GM13976 (cell line): ENCODE results near the gene SGK2.

Source experiments
- DNase-seq: peaks from one replicate; pipeline ENCODE4 v3.0.0; 2012; ENCODE audit warnings: low spot score
- CTCF ChIP-seq: IDR thresholded peaks from 2 replicates; pipeline ENCODE4 v1.5.1; 2012; ENCODE audit warnings: borderline replicate concordance, mild to moderate bottlenecking; ENCODE audit not compliant: insufficient read depth; ENCODE audit errors: extremely low read depth, missing control alignments, control extremely low read depth
- in situ Hi-C: fragments of 300-500 bp; cut with MboI; formaldehyde crosslinking; loops from one replicate; pipeline ENCODE4 v1.12.0; 2022; ENCODE audit warnings: low sequenced_read_pairs, mixed read lengths, inconsistent platforms; ENCODE audit not compliant: unreplicated experiment

Gene SGK2

GRCh38 chr20:43530321-43531090 lies 28.3 kb upstream of the SGK2 start:
- no peak for TF ChIP-seq CTCF
- DNase-seq: no peak
- in situ Hi-C loops: loop anchor here (10.0 to 25.0 kb wide), 2 partner anchors 157 to 554 kb away; no protein-coding TSS in a partner anchor

GRCh38 chr20:43531091-43531443 lies 27.8 kb upstream of the SGK2 start:
- in situ Hi-C loops: loop anchor here (10.0 to 25.0 kb wide), 2 partner anchors 156 to 554 kb away; no protein-coding TSS in a partner anchor
- no peak for DNase-seq
- no peak for TF ChIP-seq CTCF

- no peak for TF ChIP-seq CTCF
- in situ Hi-C loops: loop anchor here (10.0 to 25.0 kb wide), 2 partner anchors 155 to 552 kb away; no protein-coding TSS in a partner anchor
- DNase-seq: no peak
Measured at GRCh38 chr20:43532416-43533055, 26.3 kb upstream of the SGK2 start.

- in situ Hi-C loops: loop anchor here (10.0 to 25.0 kb wide), 2 partner anchors 154 to 552 kb away; no protein-coding TSS in a partner anchor
- no peak for TF ChIP-seq CTCF
- no peak for DNase-seq
Measured at GRCh38 chr20:43533060-43533459, 25.8 kb upstream of the SGK2 start.

- in situ Hi-C loops: loop anchor here (10.0 to 25.0 kb wide), 2 partner anchors 153 to 551 kb away; no protein-coding TSS in a partner anchor
- DNase-seq: no peak
- TF ChIP-seq CTCF: no peak
Measured at GRCh38 chr20:43534016-43534415, 24.8 kb upstream of the SGK2 start.

- TF ChIP-seq CTCF: no peak
- DNase-seq: no peak
- in situ Hi-C loops: loop anchor here (10.0 to 25.0 kb wide), 2 partner anchors 152 to 550 kb away; no protein-coding TSS in a partner anchor
Measured at GRCh38 chr20:43534791-43535350, 24.0 kb upstream of the SGK2 start.
